HL-60/S4 treated with retinoic acid at 250 ng/mL for 4 days and 3 days (cell line): ENCODE results near the gene HOXD8.

Experiments
- in situ Hi-C: fragments of 300-500 bp; cut with MboI; formaldehyde crosslinking; loops from 2 replicates; pipeline ENCODE4 v1.7.0; 2022; ENCODE audit warnings: low sequenced_read_pairs

HOXD8 gene

DNA sequence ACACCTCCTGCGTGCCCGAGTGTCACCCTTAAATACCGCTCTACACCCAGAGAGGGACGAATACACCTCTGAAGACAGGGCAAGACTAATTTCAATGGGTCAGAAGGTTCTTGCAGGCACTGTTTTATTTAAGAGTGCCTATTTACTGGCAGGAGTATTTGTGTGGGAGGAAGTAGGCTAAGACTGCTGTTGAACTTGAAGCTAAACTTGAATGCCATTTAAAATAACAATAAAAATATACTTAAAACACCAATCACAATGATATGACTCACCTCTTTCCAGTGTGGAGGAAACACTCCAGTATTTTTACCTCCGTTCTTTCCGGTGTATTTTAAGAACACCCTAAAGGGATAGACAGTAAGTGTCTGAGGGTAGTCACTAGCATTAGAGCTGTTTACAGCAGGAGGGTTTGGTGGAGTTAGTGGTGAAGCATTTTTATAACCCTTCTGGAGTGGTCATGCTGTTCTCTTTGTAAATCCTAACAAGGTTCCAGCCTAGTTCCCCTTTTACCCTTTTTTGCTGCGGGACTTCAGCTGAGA, 49.3 kb downstream of the HOXD8 start:
- in situ Hi-C loops: no loop called here

DNA sequence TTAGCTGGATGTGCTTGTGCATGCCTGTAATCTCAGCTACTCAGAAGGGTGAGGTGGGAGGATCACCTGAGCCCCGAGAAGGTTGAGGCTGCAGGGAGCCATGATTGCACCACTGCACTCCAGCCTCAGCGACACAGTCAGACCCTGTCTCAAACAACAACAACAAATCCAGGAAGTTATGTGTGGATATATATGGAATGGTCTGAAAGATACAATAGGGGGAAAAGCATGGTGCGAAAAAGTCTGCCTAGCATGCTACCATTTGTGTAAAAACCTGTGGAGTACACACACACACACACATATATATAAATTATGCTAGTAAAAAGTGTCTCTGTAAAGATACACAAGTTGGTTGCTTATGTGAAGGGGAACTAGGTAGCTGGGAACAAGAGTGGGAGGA, 52.0 kb downstream of the HOXD8 start:
- in situ Hi-C loops: no loop called here
